AG04449 (cell line): ENCODE measurements around the gene CCDC117.

Experiments
- CTCF ChIA-PET: fragments of 350-600 bp; formaldehyde crosslinking; extraction: SDS; loops from one replicate; lab custom pipeline; 2021; ENCODE audit warnings: antibody characterized with exemption; lab: Yijun Ruan, JAX
- POLR2A ChIA-PET: fragments of 400-600, 350-600 bp; formaldehyde crosslinking; extraction: SDS; loops from one replicate; lab custom pipeline; 2020; ENCODE audit warnings: antibody characterized with exemption, inconsistent platforms; lab: Yijun Ruan, JAX
- DNase-seq: peaks from one replicate; pipeline ENCODE4 v3.0.0-alpha.2; 2010; ENCODE audit warnings: low read depth, low spot score
- H3K4me3 ChIP-seq: 2 replicates; pipeline ENCODE4 v1.5.1; 2011; ENCODE audit warnings: low read depth, mild to moderate bottlenecking, control low read depth, low read length
- CTCF ChIP-seq: IDR thresholded peaks from one replicate; pipeline ENCODE4 v1.5.1; 2011; ENCODE audit warnings: mild to moderate bottlenecking, moderate library complexity, low read length, control low read depth, inconsistent platforms; ENCODE audit not compliant: insufficient read depth; ENCODE audit errors: missing control alignments

The CCDC117 gene

GRCh38 chr22:28831140-28832072 is 58.9 kb downstream of the CCDC117 start:
- no peak for TF ChIP-seq CTCF
- ChIA-PET POLR2A (no interaction called here), CTCF (interaction anchor here (0.8 to 7.1 kb wide), 12 partner anchors 10 to 811 kb away, joined by 3 to 211 read pairs (median 20); no protein-coding TSS in a partner anchor)
- no peak for DNase-seq
- H3K4me3 ChIP-seq, result no peak overlapping the region

GRCh38 chr22:28832731-28833130 is 60.2 kb downstream of the CCDC117 start:
- CTCF ChIA-PET, result interaction anchor here (0.8 to 7.1 kb wide), 7 partner anchors 11 to 322 kb away, joined by 3 to 211 read pairs (median 6); no protein-coding TSS in a partner anchor
- no peak for DNase-seq
- H3K4me3 ChIP-seq, result no peak overlapping the region
- no peak for TF ChIP-seq CTCF
- POLR2A ChIA-PET, result no interaction called here

- CTCF ChIA-PET, result interaction anchor here (1.8 to 7.1 kb wide), 4 partner anchors 12 to 233 kb away, joined by 6 to 211 read pairs (median 8); no protein-coding TSS in a partner anchor
- TF ChIP-seq CTCF, result no peak
- POLR2A ChIA-PET, result no interaction called here
- H3K4me3 ChIP-seq, result no peak overlapping the region
- no peak for DNase-seq
Observed at GRCh38 chr22:28833276-28833923, 60.9 kb downstream of the CCDC117 start.

- ChIA-PET POLR2A (no interaction called here), CTCF (interaction anchor here (1.5 to 3.5 kb wide), 2 partner anchors 20 to 205 kb away, joined by 5 to 14 read pairs; no protein-coding TSS in a partner anchor)
- no peak overlapping the region for H3K4me3 ChIP-seq
- TF ChIP-seq CTCF, result no peak
- DNase-seq, result no peak
Observed at GRCh38 chr22:28835630-28836189, 63.2 kb downstream of the CCDC117 start.

- TF ChIP-seq CTCF, result no peak
- DNase-seq, result no peak
- CTCF ChIA-PET, result interaction anchor here (1.7 to 3.5 kb wide), 4 partner anchors 10 to 408 kb away, joined by 7 to 14 read pairs (median 9); no protein-coding TSS in a partner anchor
- H3K4me3 ChIP-seq, result no peak overlapping the region
- POLR2A ChIA-PET, result no interaction called here
Observed at GRCh38 chr22:28837640-28838039, 65.1 kb downstream of the CCDC117 start.
